Mucosa of descending colon (tissue), 3 donors: ENCODE measurements around the gene SEC62. TPM values are rescaled to one million over a fixed set of nuclear protein-coding genes. Genes with fewer than 3 reads are reported as not detected.

Source experiments
- ATAC-seq: fragments of 200-7000 bp; cut with Tn5 transposase; one replicate; pipeline ENCODE4 v1.9.1; 2020; ENCODE audit warnings: mild to moderate bottlenecking, moderate library complexity
- DNase-seq, 3 donors: peaks; one replicate each; pipeline ENCODE4 v3.0.0-alpha.2; 2020
- H3K36me3 ChIP-seq: fragments of 200-600 bp; one replicate; pipeline ENCODE4 v1.8.0; 2021; ENCODE audit warnings: low read depth, mild to moderate bottlenecking
- H3K4me1 ChIP-seq: fragments of 200-600 bp; one replicate; pipeline ENCODE4 v1.8.0; 2021; ENCODE audit warnings: low read depth, mild to moderate bottlenecking
- H3K4me3 ChIP-seq: fragments of 200-600 bp; one replicate; pipeline ENCODE4 v1.8.0; 2021; ENCODE audit warnings: mild to moderate bottlenecking
- H3K9me3 ChIP-seq: fragments of 200-600 bp; one replicate; pipeline ENCODE4 v1.8.0; 2021; ENCODE audit warnings: mild to moderate bottlenecking
- CTCF ChIP-seq: fragments of 200-600 bp; IDR thresholded peaks from one replicate; pipeline ENCODE4 v1.8.0; 2022; ENCODE audit warnings: antibody characterized with exemption, mild to moderate bottlenecking
- intact Hi-C, 2 donors: fragments of 100-400 bp; cut with DNase I in 1 of 2; cut with micrococcal nuclease in 1 of 2; formaldehyde crosslinking; loops; one replicate each; pipeline versions ENCODE4 v1.11.0 to v1.11.1; 2022; cut with DNase I, micrococcal nuclease
- total RNA-seq, 3 donors: library from RNA; stranded (reverse); fragmentation: NEBNext Ultra II Directional in 2 of 3; extraction: Animal tissue kit (Norgen Biotek cat#: 25700) in 2 of 3; gene quantifications; one replicate each; pipeline versions ENCODE4 v1.2.1 to v1.2.4, GENCODE V29; 2021 to 2023
- donor health status: DM: no; HTN: no; CAD: no; lungs with moderate emphysema.
- donor health status: DM: no; HTN: no; CAD: no.
- donor health status: DM: no; HTN: yes; CAD: no.

Gene SEC62
- total RNA-seq, 3 donors from 2014 or later: 83.2 to 166 (median 85.9) TPM

- DNase-seq (no peak), ATAC-seq (no peak)
- Histone ChIP-seq H3K4me1 (no peaks in the 10 kb centered on the region), H3K9me3 (no peaks in the 10 kb centered on the region), H3K36me3 (no peaks in the 10 kb centered on the region), H3K4me3 (no peak overlapping the region)
- intact Hi-C loops: no loop called here
- TF ChIP-seq CTCF: no peak
Observed at GRCh38 chr3:169999433-169999832, 32.8 kb downstream of the SEC62 start.

- ATAC-seq (no peak), DNase-seq (no peak)
- intact Hi-C loops: no loop called here
- H3K4me3 ChIP-seq: no peak overlapping the region
- no peaks in the 10 kb centered on the region for H3K4me1 ChIP-seq
- no peaks in the 10 kb centered on the region for H3K9me3 ChIP-seq
- no peaks in the 10 kb centered on the region for H3K36me3 ChIP-seq
- TF ChIP-seq CTCF: no peak
Observed at GRCh38 chr3:170000051-170000450, 33.4 kb downstream of the SEC62 start.

- H3K9me3 ChIP-seq: no peaks in the 10 kb centered on the region
- H3K4me3 ChIP-seq: no peak overlapping the region
- TF ChIP-seq CTCF: no peak
- H3K4me1 ChIP-seq: no peaks in the 10 kb centered on the region
- no peaks in the 10 kb centered on the region for H3K36me3 ChIP-seq
- DNase-seq (no peak), ATAC-seq (no peak)
- intact Hi-C loops: no loop called here
Observed at GRCh38 chr3:170002231-170002630, 35.6 kb downstream of the SEC62 start.

- H3K9me3 ChIP-seq: no peaks in the 10 kb centered on the region
- DNase-seq (no peak), ATAC-seq (no peak)
- intact Hi-C loops: no loop called here
- H3K4me3 ChIP-seq: no peak overlapping the region
- H3K4me1 ChIP-seq: no peaks in the 10 kb centered on the region
- no peak for TF ChIP-seq CTCF
- H3K36me3 ChIP-seq: no peaks in the 10 kb centered on the region
Observed at GRCh38 chr3:170002879-170003278, 36.3 kb downstream of the SEC62 start.

GRCh38 chr3:170003881-170004356, 37.3 kb downstream of the SEC62 start:
- intact Hi-C loops: no loop called here
- no peak for TF ChIP-seq CTCF
- no peaks in the 10 kb centered on the region for H3K9me3 ChIP-seq
- H3K4me3 ChIP-seq: no peak overlapping the region
- ATAC-seq (no peak), DNase-seq (no peak)
- H3K36me3 ChIP-seq: no peaks in the 10 kb centered on the region
- no peaks in the 10 kb centered on the region for H3K4me1 ChIP-seq

GRCh38 chr3:170007031-170007663, 40.5 kb downstream of the SEC62 start:
- Histone ChIP-seq H3K36me3 (no peaks in the 10 kb centered on the region), H3K4me3 (no peak overlapping the region), H3K4me1 (no peaks in the 10 kb centered on the region), H3K9me3 (no peaks in the 10 kb centered on the region)
- TF ChIP-seq CTCF: no peak
- intact Hi-C loops: no loop called here
- DNase-seq (no peak), ATAC-seq (peak; percentile 48)
